ENCODE results near the gene RAMP3. TPM values are rescaled to one million over a fixed set of nuclear protein-coding genes. Genes with fewer than 3 reads are reported as not detected.

Gene RAMP3
- total and polyA plus RNA-seq, 10 of the 15 experiments (the other 5 are each of a cell fraction or from before 2014, with no cell fraction given) = not detected

DNA sequence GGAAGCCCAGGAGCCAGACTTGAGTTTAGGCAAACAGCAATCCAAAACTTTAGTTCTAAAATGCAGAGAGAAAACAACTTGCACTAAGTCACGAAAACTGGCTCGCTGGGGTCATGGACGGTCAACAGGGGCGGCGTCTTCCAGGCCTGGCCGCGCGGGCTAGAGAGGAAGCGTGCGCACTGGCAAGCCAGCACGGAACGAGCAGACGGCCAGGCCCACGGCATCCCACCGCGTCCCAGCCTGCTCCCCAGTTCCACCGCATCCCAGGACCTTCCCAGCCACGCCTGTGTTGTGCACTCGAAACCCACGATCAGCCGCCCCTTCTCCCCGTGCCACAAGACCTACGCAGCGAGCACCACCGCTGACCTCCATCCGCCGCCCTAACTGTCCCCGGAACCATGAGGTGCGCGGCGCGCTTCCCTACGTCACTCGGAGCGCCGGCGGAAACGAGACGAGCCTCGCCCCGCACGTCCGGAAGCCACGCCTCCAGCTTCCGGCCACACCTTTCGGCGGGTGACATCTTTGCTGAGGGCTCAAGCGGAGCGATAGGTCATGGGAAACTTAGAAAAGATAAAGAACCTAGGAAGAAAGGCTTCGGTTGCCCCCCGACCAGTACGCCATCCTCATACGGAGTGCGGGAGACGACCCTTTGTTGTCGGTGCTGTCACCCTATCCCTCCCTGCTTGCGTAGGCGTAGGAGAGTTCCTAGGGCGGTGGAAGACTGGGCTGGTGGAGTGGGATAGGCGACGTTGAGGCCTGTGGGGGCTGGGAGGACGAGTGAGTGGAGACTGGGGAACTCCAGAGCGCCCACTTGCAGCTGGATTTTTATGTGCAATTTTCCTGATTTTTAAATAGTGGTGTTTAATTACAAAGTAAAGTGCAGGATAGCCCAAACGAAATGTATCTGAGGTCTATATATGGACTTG, 46.0 kb upstream of the RAMP3 start, which contains the start of gene TBRG4 (continued):
- TF ChIP-seq, protein P1, sequence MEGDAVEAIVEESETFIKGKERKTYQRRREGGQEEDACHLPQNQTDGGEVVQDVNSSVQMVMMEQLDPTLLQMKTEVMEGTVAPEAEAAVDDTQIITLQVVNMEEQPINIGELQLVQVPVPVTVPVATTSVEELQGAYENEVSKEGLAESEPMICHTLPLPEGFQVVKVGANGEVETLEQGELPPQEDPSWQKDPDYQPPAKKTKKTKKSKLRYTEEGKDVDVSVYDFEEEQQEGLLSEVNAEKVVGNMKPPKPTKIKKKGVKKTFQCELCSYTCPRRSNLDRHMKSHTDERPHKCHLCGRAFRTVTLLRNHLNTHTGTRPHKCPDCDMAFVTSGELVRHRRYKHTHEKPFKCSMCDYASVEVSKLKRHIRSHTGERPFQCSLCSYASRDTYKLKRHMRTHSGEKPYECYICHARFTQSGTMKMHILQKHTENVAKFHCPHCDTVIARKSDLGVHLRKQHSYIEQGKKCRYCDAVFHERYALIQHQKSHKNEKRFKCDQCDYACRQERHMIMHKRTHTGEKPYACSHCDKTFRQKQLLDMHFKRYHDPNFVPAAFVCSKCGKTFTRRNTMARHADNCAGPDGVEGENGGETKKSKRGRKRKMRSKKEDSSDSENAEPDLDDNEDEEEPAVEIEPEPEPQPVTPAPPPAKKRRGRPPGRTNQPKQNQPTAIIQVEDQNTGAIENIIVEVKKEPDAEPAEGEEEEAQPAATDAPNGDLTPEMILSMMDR (IDR thresholded peaks at IDR 0.05 in 2 of 3, conservative IDR thresholded peaks at IDR 0.05 in 1 of 3; ENCODE audit: control insufficient read depth in 2 of 3, extremely low read depth in 1 of 3, insufficient read depth in 1 of 3, low read depth in 3 of 3, low read length in 3 of 3) = peak; percentile 11 to 22 (median 16); a peak in 4 of 6 replicates
- TF ChIP-seq, protein P2, sequence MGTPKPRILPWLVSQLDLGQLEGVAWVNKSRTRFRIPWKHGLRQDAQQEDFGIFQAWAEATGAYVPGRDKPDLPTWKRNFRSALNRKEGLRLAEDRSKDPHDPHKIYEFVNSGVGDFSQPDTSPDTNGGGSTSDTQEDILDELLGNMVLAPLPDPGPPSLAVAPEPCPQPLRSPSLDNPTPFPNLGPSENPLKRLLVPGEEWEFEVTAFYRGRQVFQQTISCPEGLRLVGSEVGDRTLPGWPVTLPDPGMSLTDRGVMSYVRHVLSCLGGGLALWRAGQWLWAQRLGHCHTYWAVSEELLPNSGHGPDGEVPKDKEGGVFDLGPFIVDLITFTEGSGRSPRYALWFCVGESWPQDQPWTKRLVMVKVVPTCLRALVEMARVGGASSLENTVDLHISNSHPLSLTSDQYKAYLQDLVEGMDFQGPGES (IDR thresholded peaks at IDR 0.05) = no peak
- no peak for TF ChIP-seq JUNB (IDR thresholded peaks at IDR 0.05)
- TF ChIP-seq GATAD2B (conservative IDR thresholded peaks at IDR 0.05; ENCODE audit: low read depth) = peak; percentile 85
- no peak for TF ChIP-seq STAT3 (IDR thresholded peaks at IDR 0.05; ENCODE audit: low read depth, low read length)
- no peak for TF ChIP-seq RAD51 (IDR thresholded peaks at IDR 0.05)
- no peak for TF ChIP-seq SMC3 (IDR thresholded peaks at IDR 0.05; ENCODE audit: borderline replicate concordance, low read length)
- TF ChIP-seq RFX5 (IDR thresholded peaks at IDR 0.05; ENCODE audit: low read depth, low read length) = no peak
- peak; percentile 71; the same call in 1 of the 2 replicates for TF ChIP-seq ZSCAN29 (IDR thresholded peaks at IDR 0.05)
- TF ChIP-seq TCF3 (IDR thresholded peaks at IDR 0.05; ENCODE audit: borderline replicate concordance, insufficient read depth, low read depth, low read length) = 0 out of 2 replicates have a peak, but pooled peaks have one; percentile 51
- TF ChIP-seq RB1 (IDR thresholded peaks at IDR 0.05; ENCODE audit: borderline replicate concordance) = 0 out of 2 replicates have a peak, but pooled peaks have one; percentile 76
- TF ChIP-seq SMAD1 (IDR thresholded peaks at IDR 0.05; ENCODE audit: low read depth, partially characterized antibody) = no peak
- TF ChIP-seq, protein P3, sequence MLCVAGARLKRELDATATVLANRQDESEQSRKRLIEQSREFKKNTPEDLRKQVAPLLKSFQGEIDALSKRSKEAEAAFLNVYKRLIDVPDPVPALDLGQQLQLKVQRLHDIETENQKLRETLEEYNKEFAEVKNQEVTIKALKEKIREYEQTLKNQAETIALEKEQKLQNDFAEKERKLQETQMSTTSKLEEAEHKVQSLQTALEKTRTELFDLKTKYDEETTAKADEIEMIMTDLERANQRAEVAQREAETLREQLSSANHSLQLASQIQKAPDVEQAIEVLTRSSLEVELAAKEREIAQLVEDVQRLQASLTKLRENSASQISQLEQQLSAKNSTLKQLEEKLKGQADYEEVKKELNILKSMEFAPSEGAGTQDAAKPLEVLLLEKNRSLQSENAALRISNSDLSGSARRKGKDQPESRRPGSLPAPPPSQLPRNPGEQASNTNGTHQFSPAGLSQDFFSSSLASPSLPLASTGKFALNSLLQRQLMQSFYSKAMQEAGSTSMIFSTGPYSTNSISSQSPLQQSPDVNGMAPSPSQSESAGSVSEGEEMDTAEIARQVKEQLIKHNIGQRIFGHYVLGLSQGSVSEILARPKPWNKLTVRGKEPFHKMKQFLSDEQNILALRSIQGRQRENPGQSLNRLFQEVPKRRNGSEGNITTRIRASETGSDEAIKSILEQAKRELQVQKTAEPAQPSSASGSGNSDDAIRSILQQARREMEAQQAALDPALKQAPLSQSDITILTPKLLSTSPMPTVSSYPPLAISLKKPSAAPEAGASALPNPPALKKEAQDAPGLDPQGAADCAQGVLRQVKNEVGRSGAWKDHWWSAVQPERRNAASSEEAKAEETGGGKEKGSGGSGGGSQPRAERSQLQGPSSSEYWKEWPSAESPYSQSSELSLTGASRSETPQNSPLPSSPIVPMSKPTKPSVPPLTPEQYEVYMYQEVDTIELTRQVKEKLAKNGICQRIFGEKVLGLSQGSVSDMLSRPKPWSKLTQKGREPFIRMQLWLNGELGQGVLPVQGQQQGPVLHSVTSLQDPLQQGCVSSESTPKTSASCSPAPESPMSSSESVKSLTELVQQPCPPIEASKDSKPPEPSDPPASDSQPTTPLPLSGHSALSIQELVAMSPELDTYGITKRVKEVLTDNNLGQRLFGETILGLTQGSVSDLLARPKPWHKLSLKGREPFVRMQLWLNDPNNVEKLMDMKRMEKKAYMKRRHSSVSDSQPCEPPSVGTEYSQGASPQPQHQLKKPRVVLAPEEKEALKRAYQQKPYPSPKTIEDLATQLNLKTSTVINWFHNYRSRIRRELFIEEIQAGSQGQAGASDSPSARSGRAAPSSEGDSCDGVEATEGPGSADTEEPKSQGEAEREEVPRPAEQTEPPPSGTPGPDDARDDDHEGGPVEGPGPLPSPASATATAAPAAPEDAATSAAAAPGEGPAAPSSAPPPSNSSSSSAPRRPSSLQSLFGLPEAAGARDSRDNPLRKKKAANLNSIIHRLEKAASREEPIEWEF (IDR thresholded peaks at IDR 0.05; ENCODE audit: insufficient replicate concordance, low read depth, low read length) = no peak
- no peak for TF ChIP-seq PAX8 (IDR thresholded peaks at IDR 0.05)
- TF ChIP-seq TARDBP (IDR thresholded peaks at IDR 0.05; ENCODE audit: borderline replicate concordance) = peak; percentile 69; the same call in 1 of the 2 replicates
- TF ChIP-seq GABPA (IDR thresholded peaks at IDR 0.05; ENCODE audit: low read depth) = peak; percentile 87

All from GM12878 (cell line).